ENCODE measurements around the gene PFDN5. TPM values are rescaled to one million over a fixed set of nuclear protein-coding genes. Genes with fewer than 3 reads are reported as not detected.

PFDN5 gene
- 100 to 1,000 TPM; 518 to 673 (median 591) TPM for total RNA-seq

DNA sequence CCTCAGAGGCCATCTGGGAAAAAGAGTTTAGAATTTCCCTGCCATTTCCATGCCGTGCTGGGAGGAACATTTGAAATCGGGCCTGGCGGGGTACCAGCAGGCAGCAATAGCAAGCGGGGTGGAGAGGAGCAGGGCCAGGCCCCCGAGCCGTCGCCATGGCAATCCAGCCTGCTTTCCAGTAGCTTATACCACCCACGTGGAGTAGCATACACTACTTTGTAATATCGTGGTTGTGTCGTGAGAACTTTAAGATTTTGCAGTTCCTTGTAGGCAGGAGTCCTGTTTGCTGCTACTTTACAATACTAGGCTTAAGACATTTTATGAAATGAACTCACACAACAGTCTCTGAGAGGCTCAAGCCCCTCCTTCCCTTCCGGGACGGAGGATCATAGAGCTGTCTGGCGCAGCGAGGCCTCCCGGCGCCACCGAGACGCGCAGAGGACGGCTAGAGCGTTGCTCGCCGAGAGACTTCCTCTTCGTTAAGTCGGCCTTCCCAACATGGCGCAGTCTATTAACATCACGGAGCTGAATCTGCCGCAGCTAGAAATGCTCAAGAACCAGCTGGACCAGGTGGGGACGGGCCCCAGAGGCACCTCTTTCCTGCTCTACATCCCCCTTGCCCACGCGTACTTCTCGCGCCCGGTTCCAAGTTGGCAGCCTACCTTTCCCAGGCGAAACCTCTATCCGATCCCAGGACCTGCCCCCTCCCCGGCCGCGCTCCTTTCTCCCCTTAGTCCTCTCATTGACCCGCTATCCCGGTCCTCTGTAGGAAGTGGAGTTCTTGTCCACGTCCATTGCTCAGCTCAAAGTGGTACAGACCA lies at the start of gene PFDN5:
PFDN5 (plus strand) TSS at position 473 of the 821 bp plus-strand sequence; CDS start at position 499, 26 bp downstream.
- Histone ChIP-seq H3K27me3 (no peaks in the 10 kb centered on the region), H3K9me3 (no peaks in the 10 kb centered on the region), H3K27ac (peak within 1 kb of the TSS; percentile 65 to 94 (median 90)), H3K4me3 (peak within 1 kb of the TSS; percentile 59 to 83 (median 68)), H3K4me1 (peaks cover 0 to 45% (median 32%) of the 10 kb centered on the region in 4 donors), H3K36me3 (peaks cover 0 to 14% (median 7%) of the 10 kb centered on the region in 3 donors)
- TF ChIP-seq POLR2A (IDR thresholded peaks at IDR 0.05): peak; percentile 63 to 68
- TF ChIP-seq, protein P1, sequence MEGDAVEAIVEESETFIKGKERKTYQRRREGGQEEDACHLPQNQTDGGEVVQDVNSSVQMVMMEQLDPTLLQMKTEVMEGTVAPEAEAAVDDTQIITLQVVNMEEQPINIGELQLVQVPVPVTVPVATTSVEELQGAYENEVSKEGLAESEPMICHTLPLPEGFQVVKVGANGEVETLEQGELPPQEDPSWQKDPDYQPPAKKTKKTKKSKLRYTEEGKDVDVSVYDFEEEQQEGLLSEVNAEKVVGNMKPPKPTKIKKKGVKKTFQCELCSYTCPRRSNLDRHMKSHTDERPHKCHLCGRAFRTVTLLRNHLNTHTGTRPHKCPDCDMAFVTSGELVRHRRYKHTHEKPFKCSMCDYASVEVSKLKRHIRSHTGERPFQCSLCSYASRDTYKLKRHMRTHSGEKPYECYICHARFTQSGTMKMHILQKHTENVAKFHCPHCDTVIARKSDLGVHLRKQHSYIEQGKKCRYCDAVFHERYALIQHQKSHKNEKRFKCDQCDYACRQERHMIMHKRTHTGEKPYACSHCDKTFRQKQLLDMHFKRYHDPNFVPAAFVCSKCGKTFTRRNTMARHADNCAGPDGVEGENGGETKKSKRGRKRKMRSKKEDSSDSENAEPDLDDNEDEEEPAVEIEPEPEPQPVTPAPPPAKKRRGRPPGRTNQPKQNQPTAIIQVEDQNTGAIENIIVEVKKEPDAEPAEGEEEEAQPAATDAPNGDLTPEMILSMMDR (IDR thresholded peaks at IDR 0.05): peak in 2 of 5 experiments; percentile 55 to 67
- peak; percentile 32 to 89 for TF ChIP-seq EP300 (IDR thresholded peaks at IDR 0.05)
- WGBS, 2 donors: 1% methylated on average over 42 of the region's 42 CpGs
- DNase-seq (ENCODE audit: low spot score in 2 of 2): peak; percentile 64 to 73

DNA sequence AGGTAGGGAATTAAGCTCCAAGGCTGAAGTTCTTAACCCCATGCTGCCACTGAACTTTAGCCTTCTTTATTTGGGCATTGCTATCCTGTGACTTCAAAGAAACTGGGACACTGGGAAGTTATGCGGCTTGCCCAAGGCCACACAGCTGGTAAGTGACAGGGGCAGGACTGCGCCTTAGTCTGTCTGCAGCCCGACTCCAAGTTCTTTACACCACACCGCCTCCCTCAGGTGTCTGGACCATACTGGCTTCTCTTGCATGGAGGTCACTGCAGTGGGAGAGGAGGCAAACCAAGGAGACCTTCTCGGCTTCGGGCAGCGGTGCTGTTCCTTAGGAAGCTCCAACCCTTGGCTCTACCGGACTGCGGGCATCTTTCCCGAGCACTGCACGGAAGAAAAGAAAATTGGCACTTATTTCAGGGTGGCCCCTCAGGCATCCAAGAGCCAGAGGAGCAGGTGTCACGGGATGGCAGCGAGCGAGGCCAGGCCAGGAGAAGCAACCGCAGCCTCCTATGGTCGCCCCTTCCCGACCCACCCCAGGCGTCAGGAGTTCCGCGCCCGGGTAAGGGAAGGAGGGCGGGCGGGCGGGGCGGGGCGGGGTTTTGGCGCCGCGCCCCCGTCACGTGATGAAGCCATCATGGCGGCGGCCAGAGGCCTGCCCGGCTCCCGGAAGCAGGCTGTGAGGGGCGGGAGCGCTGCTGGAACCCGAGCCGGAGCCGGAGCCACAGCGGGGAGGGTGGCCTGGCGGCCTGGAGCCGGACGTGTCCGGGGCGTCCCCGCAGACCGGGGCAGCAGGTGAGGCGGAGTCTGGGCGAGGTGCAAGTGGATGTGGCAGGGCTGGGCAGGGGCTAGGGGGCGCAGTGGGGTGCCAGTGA lies 43.6 kb upstream of the PFDN5 start:
- H3K4me3 ChIP-seq: peak overlapping the region; percentile 68 to 92 (median 76)

DNA sequence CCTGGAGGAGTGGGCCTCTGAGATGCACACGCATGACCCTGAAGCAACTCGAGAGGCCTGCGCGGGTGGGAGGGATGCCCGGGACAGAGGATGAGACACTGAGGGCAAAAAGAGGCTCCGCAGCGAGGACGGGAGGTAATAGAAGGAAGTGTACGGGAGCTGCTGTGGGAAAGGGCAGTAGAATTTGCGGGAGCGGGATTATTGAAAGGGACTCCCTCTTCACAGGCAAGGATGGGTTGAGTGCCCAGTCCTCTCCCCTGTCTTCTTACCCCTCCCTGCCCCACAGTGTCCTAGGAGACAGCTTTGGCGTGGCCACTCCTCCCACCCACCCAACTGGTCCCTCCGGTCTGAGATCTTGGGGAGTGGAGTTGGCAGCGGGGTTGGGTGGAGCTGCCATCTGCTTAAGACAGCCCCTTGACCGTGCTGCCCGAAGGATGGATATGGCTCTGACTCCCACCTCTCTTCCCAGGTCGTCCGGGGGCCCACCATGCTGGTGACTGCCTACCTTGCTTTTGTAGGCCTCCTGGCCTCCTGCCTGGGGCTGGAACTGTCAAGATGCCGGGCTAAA lies 42.9 kb upstream of the PFDN5 start:
- Histone ChIP-seq H3K27ac (peak overlapping the region; percentile 81 to 92 (median 87)), H3K36me3 (peaks cover 0 to 35% (median 0%) of the 10 kb centered on the region in 3 donors), H3K27me3 (no peaks in the 10 kb centered on the region), H3K4me1 (peaks cover 0 to 30% (median 19%) of the 10 kb centered on the region in 4 donors), H3K9me3 (no peaks in the 10 kb centered on the region), H3K4me3 (peak overlapping the region; percentile 68 to 92 (median 76))
- DNase-seq (ENCODE audit: low spot score in 2 of 2): no peak
- 8 to 10% methylated on average over 17 to 19 of the region's 19 CpGs for WGBS, 2 donors
- TF ChIP-seq POLR2A (IDR thresholded peaks at IDR 0.05) (no peak), EP300 (IDR thresholded peaks at IDR 0.05) (no peak)
- TF ChIP-seq, protein P1 (IDR thresholded peaks at IDR 0.05): no peak

More for the DNA sequence above, 43.6 kb upstream of the PFDN5 start:
- no peaks in the 10 kb centered on the region for H3K9me3 ChIP-seq
- TF ChIP-seq, protein P1 (IDR thresholded peaks at IDR 0.05): peak; percentile 8 to 58 (median 31)
- TF ChIP-seq POLR2A (IDR thresholded peaks at IDR 0.05): peak; percentile 34 to 73
- peak in 1 of 2 donors; percentile 89 for TF ChIP-seq EP300 (IDR thresholded peaks at IDR 0.05)
- H3K4me1 ChIP-seq: peaks cover 0 to 30% (median 19%) of the 10 kb centered on the region in 4 donors
- H3K36me3 ChIP-seq: peaks cover 0 to 35% (median 0%) of the 10 kb centered on the region in 3 donors
- H3K27me3 ChIP-seq: no peaks in the 10 kb centered on the region
- DNase-seq (ENCODE audit: low spot score in 2 of 2): peak; percentile 46 to 65
- 0 to 1% methylated on average over 34 of the region's 51 CpGs for WGBS, 2 donors
- peak overlapping the region; percentile 81 to 92 (median 87) for H3K27ac ChIP-seq

DNA sequence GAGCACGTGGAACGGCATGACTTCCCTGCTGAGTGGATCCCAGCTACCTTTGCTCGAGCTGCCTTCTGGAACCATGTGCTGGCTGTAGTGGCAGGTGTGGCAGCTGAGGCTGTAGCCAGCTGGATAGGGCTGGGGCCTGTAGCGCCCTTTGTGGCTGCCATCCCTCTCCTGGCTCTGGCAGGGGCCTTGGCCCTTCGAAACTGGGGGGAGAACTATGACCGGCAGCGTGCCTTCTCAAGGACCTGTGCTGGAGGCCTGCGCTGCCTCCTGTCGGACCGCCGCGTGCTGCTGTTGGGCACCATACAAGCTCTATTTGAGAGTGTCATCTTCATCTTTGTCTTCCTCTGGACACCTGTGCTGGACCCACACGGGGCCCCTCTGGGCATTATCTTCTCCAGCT lies 42.0 kb upstream of the PFDN5 start:
- peaks cover 0 to 30% (median 19%) of the 10 kb centered on the region in 4 donors for H3K4me1 ChIP-seq
- H3K27me3 ChIP-seq: no peaks in the 10 kb centered on the region
- DNase-seq (ENCODE audit: low spot score in 2 of 2): no peak
- H3K9me3 ChIP-seq: no peaks in the 10 kb centered on the region
- WGBS, 2 donors: 87 to 95% methylated on average over 10 to 13 of the region's 13 CpGs
- peaks cover 0 to 35% (median 0%) of the 10 kb centered on the region in 3 donors for H3K36me3 ChIP-seq
- peak overlapping the region in 1 of 4 donors; percentile 92 for H3K27ac ChIP-seq
- TF ChIP-seq EP300 (IDR thresholded peaks at IDR 0.05): no peak
- TF ChIP-seq POLR2A (IDR thresholded peaks at IDR 0.05): no peak
- TF ChIP-seq, protein P1 (IDR thresholded peaks at IDR 0.05): no peak
- H3K4me3 ChIP-seq: peak overlapping the region in 1 of 4 donors; percentile 92

Data from tibial nerve (tissue), 4 donors.